Adrenal gland (tissue), 12 donors: ENCODE measurements around the gene MRC2. TPM values are rescaled to one million over a fixed set of nuclear protein-coding genes. Genes with fewer than 3 reads are reported as not detected.
A peak's percentile ranks its signal among the peaks of the same experiment; 100 is the strongest.

ENCODE experiments used
- DNase-seq, 7 donors: peaks; one replicate each; pipeline ENCODE4 v3.0.0-alpha.2; 2019 to 2020
- H3K27ac ChIP-seq, 5 donors: fragments of 200-600 bp; sonication (generic) in 4 of 5; 1 replicate in 3 of 5; 2 replicates in 2 of 5; pipeline versions ENCODE4 v1.5.1 to v1.8.0; 2016 to 2020; ENCODE audit warnings: mild to moderate bottlenecking in 1 of 5
- H3K27me3 ChIP-seq: fragments of 200-600 bp; 2 replicates; pipeline ENCODE4 v1.8.0; 2021
- H3K36me3 ChIP-seq, 2 donors: fragments of 200-600 bp; replicated peaks in 1 of 2; 1 replicate in 1 of 2; 2 replicates in 1 of 2; pipeline versions ENCODE4 v1.5.1 to v1.8.0; 2018 to 2022
- H3K4me1 ChIP-seq, 2 donors: fragments of 200-600 bp; replicated peaks in 1 of 2; 1 replicate in 1 of 2; 2 replicates in 1 of 2; pipeline versions ENCODE4 v1.5.1 to v1.8.0; 2018 to 2021
- H3K4me3 ChIP-seq, 4 donors: fragments of 200-600 bp; sonication (generic) in 3 of 4; one replicate each; pipeline ENCODE4 v1.5.1; 2016 to 2018
- H3K9me3 ChIP-seq, 3 donors: fragments of 200-600 bp; sonication (generic) in 1 of 3; replicated peaks in 1 of 3; 1 replicate in 2 of 3; 2 replicates in 1 of 3; pipeline versions ENCODE4 v1.5.1 to v1.8.0; 2016 to 2021
- CTCF ChIP-seq, 6 experiments: fragments of 450-650 bp in 4 of 6; fragments of 200-600 bp in 2 of 6; sonication (generic) in 1 of 6; IDR thresholded peaks; 1 replicate in 5 of 6; 2 replicates in 1 of 6; pipeline versions ENCODE4 v1.5.1 to v1.8.0; 2016 to 2021; ENCODE audit warnings: antibody characterized with exemption in 6 of 6, mild to moderate bottlenecking in 2 of 6, moderate library complexity in 1 of 6
- POLR2A ChIP-seq, 2 donors: fragments of 450-650 bp; IDR thresholded peaks; one replicate each; pipeline ENCODE4 v1.6.1; 2017; ENCODE audit warnings: antibody characterized with exemption in 2 of 2, mild to moderate bottlenecking in 2 of 2, moderate library complexity in 1 of 2
- WGBS, 4 donors: extraction: QIAGEN DNeasy Blood & Tissue Kit in 2 of 4; methylation state at CpG; one replicate each; pipeline versions ENCODE4 v1.1.5 to v1.1.7; 2013 to 2017; 5-methylcytosine and 5-hydroxymethylcytosine counted together
- intact Hi-C, 2 donors: fragments of 100-400 bp; cut with DNase I; formaldehyde crosslinking; loops; one replicate each; pipeline versions ENCODE4 v1.14.1 to v1.15.0; 2022 to 2023
- polyA plus RNA-seq, 3 donors: library from polyadenylated mRNA; stranded (reverse); fragments of 200-250 nt in 2 of 3; fragments of 350-450 nt in 1 of 3; fragmentation: Illumina TruSeq in 1 of 3; extraction: RNeasy Lipid Tissue Mini Kit (QIAGEN cat#74804) in 1 of 3; gene quantifications; one replicate each; pipeline ENCODE4 v1.2.3, GENCODE V29; 2013 to 2014
- total RNA-seq, 9 donors: library from RNA; depleted of rRNA in 4 of 9; stranded (reverse); fragments of >200 nt in 4 of 9; fragments of 120-200 nt in 1 of 9; fragmentation: NEBNext Ultra II Directional in 1 of 9; extraction: Animal tissue kit (Norgen Biotek cat#: 25700) in 1 of 9; gene quantifications; one replicate each; pipeline versions ENCODE4 v1.1.0 to v1.2.4, GENCODE V29; 2013 to 2023
- donor health status: healthy with polysubstance abuse.
- donor health status: Bipolar disorder and iron deficiency.
- donor health status: DM: yes; HTN: yes; CAD: no.
- donor health status: DM: no; HTN: no; CAD: no.
- donor health status: DM: no; HTN: no; CAD: no.
- donor health status: DM: yes; HTN: yes; CAD: no.

MRC2 gene
- total and polyA plus RNA-seq, 12 donors = 5.2 to 68.3 (median 29.6) TPM

- 42 to 52% (median 44%) methylated on average over 15 to 16 of the region's 16 CpGs for WGBS, 4 donors
- no peak overlapping the region for H3K4me3 ChIP-seq
- TF ChIP-seq POLR2A (IDR thresholded peaks at IDR 0.05) (no peak), CTCF (IDR thresholded peaks at IDR 0.05) (no peak)
- intact Hi-C loops = no loop called here
- H3K4me1 ChIP-seq = peaks cover 0 to 5% of the 10 kb centered on the region in 2 donors
- H3K27me3 ChIP-seq = peaks cover 7% of the 10 kb centered on the region
- no peak overlapping the region for H3K27ac ChIP-seq
- no peaks in the 10 kb centered on the region for H3K9me3 ChIP-seq
- no peaks in the 10 kb centered on the region for H3K36me3 ChIP-seq
- peak in 1 of 7 donors; percentile 8 for DNase-seq
Measured at GRCh38 chr17:62724398-62725146, 97.1 kb downstream of the MRC2 start.

GRCh38 chr17:62725791-62726249, 98.3 kb downstream of the MRC2 start:
- intact Hi-C loops = no loop called here
- peaks cover 0 to 5% of the 10 kb centered on the region in 2 donors for H3K4me1 ChIP-seq
- no peak for DNase-seq
- no peak overlapping the region for H3K27ac ChIP-seq
- H3K4me3 ChIP-seq = no peak overlapping the region
- no peaks in the 10 kb centered on the region for H3K9me3 ChIP-seq
- H3K27me3 ChIP-seq = peaks cover 7% of the 10 kb centered on the region
- TF ChIP-seq CTCF (IDR thresholded peaks at IDR 0.05) = no peak
- TF ChIP-seq POLR2A (IDR thresholded peaks at IDR 0.05) = no peak
- H3K36me3 ChIP-seq = no peaks in the 10 kb centered on the region
- WGBS, 4 donors = 48 to 64% (median 60%) methylated on average over 5 of the region's 5 CpGs

GRCh38 chr17:62727916-62728672, 100.6 kb downstream of the MRC2 start:
- Histone ChIP-seq H3K4me3 (no peak overlapping the region), H3K9me3 (no peaks in the 10 kb centered on the region), H3K36me3 (no peaks in the 10 kb centered on the region), H3K27me3 (peaks cover 7% of the 10 kb centered on the region), H3K27ac (no peak overlapping the region), H3K4me1 (peaks cover 0 to under 1% of the 10 kb centered on the region in 2 donors)
- TF ChIP-seq POLR2A (IDR thresholded peaks at IDR 0.05) (no peak), CTCF (IDR thresholded peaks at IDR 0.05) (no peak)
- intact Hi-C loops = no loop called here
- DNase-seq = no peak
- 66 to 83% (median 72%) methylated on average over 6 of the region's 6 CpGs for whole genome bisulfite sequencing, 4 donors

GRCh38 chr17:62732125-62732524, 104.7 kb downstream of the MRC2 start:
- H3K9me3 ChIP-seq = no peaks in the 10 kb centered on the region
- no peaks in the 10 kb centered on the region for H3K4me1 ChIP-seq
- H3K27ac ChIP-seq = no peak overlapping the region
- intact Hi-C loops = no loop called here
- no peak overlapping the region for H3K4me3 ChIP-seq
- no peaks in the 10 kb centered on the region for H3K27me3 ChIP-seq
- WGBS, 4 donors = 83 to 88% (median 86%) methylated on average over 5 of the region's 5 CpGs
- no peaks in the 10 kb centered on the region for H3K36me3 ChIP-seq
- DNase-seq = no peak
- TF ChIP-seq POLR2A (IDR thresholded peaks at IDR 0.05) (no peak), CTCF (IDR thresholded peaks at IDR 0.05) (no peak)
